Measurements from ENCODE around the gene HDAC4.

DNA sequence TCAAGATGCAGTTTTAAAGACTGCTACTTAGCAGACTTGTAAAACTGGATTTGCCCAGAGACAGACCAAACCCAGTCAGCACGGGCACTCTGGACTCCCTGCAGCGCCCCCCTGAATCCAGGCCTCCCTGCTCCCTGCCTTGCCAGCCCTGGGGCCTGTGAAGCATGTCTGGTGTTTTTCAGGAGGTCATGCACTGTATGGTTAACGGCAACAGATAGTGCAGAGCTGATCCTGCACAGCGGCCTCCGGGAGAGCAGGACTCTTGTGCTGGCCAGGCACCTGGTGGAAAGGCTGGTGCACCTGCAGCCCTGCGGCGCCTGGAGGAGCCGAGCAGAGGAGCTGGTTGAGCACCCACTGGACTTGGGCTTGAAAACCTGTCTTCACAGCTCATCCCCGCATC is 30.4 kb downstream of the HDAC4 start:
- TF ChIP-seq, protein P1, sequence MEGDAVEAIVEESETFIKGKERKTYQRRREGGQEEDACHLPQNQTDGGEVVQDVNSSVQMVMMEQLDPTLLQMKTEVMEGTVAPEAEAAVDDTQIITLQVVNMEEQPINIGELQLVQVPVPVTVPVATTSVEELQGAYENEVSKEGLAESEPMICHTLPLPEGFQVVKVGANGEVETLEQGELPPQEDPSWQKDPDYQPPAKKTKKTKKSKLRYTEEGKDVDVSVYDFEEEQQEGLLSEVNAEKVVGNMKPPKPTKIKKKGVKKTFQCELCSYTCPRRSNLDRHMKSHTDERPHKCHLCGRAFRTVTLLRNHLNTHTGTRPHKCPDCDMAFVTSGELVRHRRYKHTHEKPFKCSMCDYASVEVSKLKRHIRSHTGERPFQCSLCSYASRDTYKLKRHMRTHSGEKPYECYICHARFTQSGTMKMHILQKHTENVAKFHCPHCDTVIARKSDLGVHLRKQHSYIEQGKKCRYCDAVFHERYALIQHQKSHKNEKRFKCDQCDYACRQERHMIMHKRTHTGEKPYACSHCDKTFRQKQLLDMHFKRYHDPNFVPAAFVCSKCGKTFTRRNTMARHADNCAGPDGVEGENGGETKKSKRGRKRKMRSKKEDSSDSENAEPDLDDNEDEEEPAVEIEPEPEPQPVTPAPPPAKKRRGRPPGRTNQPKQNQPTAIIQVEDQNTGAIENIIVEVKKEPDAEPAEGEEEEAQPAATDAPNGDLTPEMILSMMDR (IDR thresholded peaks at IDR 0.05): no peak
- TF ChIP-seq POLR2AphosphoS5 (IDR thresholded peaks at IDR 0.05; ENCODE audit: insufficient read depth in 1 of 2, low read depth in 1 of 2): no peak
